ENCODE results near the gene TGM2.

- no peak for TF ChIP-seq CTCF (optimal IDR thresholded peaks at IDR 0.05 in 1 of 3, IDR thresholded peaks at IDR 0.05 in 1 of 3, conservative IDR thresholded peaks at IDR 0.05 in 1 of 3; ENCODE audit: extremely low read depth in 1 of 3, insufficient read depth in 2 of 3, low read length in 3 of 3)
- TF ChIP-seq EZH2 (IDR thresholded peaks at IDR 0.05; ENCODE audit: low read length) = no peak
These were observed 21.7 kb upstream of the TGM2 start for GRCh38 chr20:38186788-38187221.
